ENCODE measurements around the gene KDM4B. TPM values are rescaled to one million over a fixed set of nuclear protein-coding genes. Genes with fewer than 3 reads are reported as not detected.

The KDM4B gene
- total RNA-seq, 2 donors from 2014 or later, result 27.8 to 38.5 TPM

DNA sequence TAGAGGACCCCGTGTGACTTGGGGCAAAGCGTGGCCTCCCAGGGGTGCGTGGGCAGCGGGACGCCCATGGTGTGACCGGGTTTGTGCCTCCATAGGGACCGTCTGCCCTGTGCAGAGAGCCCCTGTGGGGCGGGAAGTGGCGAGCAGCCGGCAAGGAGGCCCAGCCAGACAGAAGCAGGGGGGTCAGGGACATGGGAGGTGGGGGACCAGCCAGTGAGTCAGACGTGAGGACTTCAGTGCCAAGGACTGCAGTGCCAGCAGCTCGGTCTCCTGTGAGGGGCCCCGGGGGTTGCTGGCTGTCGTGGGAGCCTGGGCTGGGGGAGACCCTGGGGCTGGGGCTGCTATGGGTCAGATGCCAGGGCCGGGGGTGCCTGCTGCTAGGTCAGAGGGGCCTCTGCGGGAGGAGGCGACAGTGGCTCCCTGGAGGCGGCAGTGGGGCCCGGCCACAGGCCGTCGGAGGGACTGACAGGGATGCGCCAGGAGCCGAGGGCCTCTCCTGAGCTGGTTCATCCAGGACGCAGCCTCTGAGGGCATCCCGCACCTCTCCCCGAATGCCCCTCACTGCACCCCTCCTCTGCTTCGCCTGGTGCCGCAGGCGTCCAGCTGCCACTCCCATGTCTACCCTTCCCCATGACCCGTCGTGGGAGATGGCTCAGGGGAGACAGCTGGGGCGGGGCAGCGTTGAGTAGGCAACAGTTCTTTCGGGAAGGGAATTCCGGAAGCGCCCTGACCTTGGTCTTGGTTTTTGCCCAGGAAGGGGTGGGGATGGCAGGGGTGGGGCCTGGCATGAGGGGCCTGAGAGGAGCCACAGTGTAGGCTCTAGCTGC is 80.0 kb downstream of the KDM4B start:
- H3K9me3 Mint-ChIP-seq, result no peaks in the 10 kb centered on the region
- no peak overlapping the region for H3K4me3 ChIP-seq (ENCODE audit: low read length)
- peak overlapping the region; percentile 55 for H3K27ac Mint-ChIP-seq

DNA sequence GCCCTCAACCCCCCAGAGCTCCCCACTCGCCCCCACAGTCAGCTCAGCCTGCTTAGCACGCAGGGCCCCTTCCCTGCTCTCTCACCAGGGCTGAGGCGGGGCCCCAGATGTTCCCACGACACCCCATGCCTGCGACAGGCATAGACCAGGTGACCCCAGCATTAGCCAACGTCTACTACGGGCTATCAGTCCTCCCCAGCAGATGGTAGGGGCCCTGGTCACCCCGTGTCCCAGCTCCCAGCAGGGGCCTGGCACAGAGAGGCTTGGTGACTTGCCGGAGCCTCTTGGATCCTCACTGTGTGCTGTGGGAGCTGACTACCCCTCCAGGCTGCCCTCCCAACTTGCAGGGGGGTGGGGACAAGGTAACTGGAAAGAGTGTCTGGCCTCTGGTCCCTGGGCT is 80.6 kb downstream of the KDM4B start:
- Mint-ChIP-seq H3K4me3 (no peak overlapping the region), H3K4me1 (peaks cover 19% of the 10 kb centered on the region), H3K9me3 (no peaks in the 10 kb centered on the region), H3K27ac (no peak overlapping the region), H3K27me3 (ENCODE audit: insufficient read depth) (no peaks in the 10 kb centered on the region), H3K36me3 (ENCODE audit: low read depth) (peaks cover 5% of the 10 kb centered on the region)
- peak overlapping the region; percentile 26 for H3K27ac ChIP-seq (ENCODE audit: low read depth, low read length)
- no peaks in the 10 kb centered on the region for H3K9me3 ChIP-seq (ENCODE audit: control insufficient read depth, low read length)
- 89 to 93% methylated on average over 6 to 9 of the region's 9 CpGs for WGBS, 2 experiments (ENCODE audit: insufficient coverage in 1 of 2, insufficient read length in 1 of 2)
- no peak overlapping the region for H3K4me3 ChIP-seq (ENCODE audit: low read length)
- peaks cover 9% of the 10 kb centered on the region for H3K4me1 ChIP-seq (ENCODE audit: control insufficient read depth, insufficient read depth, low read length)
- H3K36me3 ChIP-seq (ENCODE audit: control insufficient read depth, insufficient read depth, low read length), result peaks cover 8% of the 10 kb centered on the region
- no peak for DNase-seq
- H3K9ac ChIP-seq (ENCODE audit: extremely low read depth, low read length, poor library complexity, severe bottlenecking), result no peak overlapping the region
- TF ChIP-seq, protein P1, sequence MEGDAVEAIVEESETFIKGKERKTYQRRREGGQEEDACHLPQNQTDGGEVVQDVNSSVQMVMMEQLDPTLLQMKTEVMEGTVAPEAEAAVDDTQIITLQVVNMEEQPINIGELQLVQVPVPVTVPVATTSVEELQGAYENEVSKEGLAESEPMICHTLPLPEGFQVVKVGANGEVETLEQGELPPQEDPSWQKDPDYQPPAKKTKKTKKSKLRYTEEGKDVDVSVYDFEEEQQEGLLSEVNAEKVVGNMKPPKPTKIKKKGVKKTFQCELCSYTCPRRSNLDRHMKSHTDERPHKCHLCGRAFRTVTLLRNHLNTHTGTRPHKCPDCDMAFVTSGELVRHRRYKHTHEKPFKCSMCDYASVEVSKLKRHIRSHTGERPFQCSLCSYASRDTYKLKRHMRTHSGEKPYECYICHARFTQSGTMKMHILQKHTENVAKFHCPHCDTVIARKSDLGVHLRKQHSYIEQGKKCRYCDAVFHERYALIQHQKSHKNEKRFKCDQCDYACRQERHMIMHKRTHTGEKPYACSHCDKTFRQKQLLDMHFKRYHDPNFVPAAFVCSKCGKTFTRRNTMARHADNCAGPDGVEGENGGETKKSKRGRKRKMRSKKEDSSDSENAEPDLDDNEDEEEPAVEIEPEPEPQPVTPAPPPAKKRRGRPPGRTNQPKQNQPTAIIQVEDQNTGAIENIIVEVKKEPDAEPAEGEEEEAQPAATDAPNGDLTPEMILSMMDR (conservative IDR thresholded peaks at IDR 0.05), result no peak
- H3K27me3 ChIP-seq (ENCODE audit: control insufficient read depth, insufficient read depth, low read length, poor library complexity, severe bottlenecking), result no peaks in the 10 kb centered on the region

More for the DNA sequence above, 80.0 kb downstream of the KDM4B start:
- TF ChIP-seq, protein P1 (conservative IDR thresholded peaks at IDR 0.05), result no peak
- H3K9me3 ChIP-seq (ENCODE audit: control insufficient read depth, low read length), result no peaks in the 10 kb centered on the region
- H3K36me3 ChIP-seq (ENCODE audit: control insufficient read depth, insufficient read depth, low read length), result peaks cover 4% of the 10 kb centered on the region
- Mint-ChIP-seq H3K4me1 (peaks cover 19% of the 10 kb centered on the region), H3K27me3 (ENCODE audit: insufficient read depth) (no peaks in the 10 kb centered on the region), H3K4me3 (no peak overlapping the region), H3K36me3 (ENCODE audit: low read depth) (peaks cover 7% of the 10 kb centered on the region)
- no peaks in the 10 kb centered on the region for H3K27me3 ChIP-seq (ENCODE audit: control insufficient read depth, insufficient read depth, low read length, poor library complexity, severe bottlenecking)
- no peak for DNase-seq
- H3K4me1 ChIP-seq (ENCODE audit: control insufficient read depth, insufficient read depth, low read length), result peaks cover 9% of the 10 kb centered on the region
- no peak overlapping the region for H3K9ac ChIP-seq (ENCODE audit: extremely low read depth, low read length, poor library complexity, severe bottlenecking)
- peak overlapping the region; percentile 3 for H3K27ac ChIP-seq (ENCODE audit: low read depth, low read length)
- WGBS, 2 experiments (ENCODE audit: insufficient coverage in 1 of 2, insufficient read length in 1 of 2), result 82 to 88% methylated on average over 16 to 36 of the region's 36 CpGs

DNA sequence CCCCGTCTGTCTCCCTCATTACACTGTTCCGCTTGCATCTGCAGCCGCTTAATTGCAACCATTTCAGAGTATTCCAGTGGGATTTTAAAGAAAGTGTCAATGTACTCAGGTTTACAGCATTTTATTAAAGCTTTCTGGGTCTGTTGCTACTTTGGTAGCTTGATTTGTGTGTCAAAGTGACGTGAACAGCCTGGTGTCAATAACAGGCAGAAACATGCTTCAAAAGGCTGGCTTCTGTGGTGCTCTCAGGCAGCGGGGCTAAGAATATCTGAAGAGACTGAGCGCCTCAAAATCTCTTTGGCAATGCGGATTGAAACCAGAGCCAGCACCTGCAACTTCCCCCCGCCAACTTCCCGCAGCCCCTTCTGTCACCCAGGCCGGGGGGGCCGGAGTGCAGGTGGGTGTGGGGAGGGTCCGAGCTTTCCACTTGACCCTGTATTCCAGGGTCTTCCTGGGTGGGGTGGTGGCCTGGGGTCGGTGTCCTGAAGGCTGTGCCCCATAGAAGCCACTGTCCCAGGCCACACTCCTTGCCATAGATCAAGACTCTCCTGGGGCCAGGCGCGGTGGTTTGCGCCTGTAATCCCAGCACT is 81.2 kb downstream of the KDM4B start:
- H3K36me3 ChIP-seq (ENCODE audit: control insufficient read depth, insufficient read depth, low read length), result peaks cover 12% of the 10 kb centered on the region
- no peak overlapping the region for H3K4me3 ChIP-seq (ENCODE audit: low read length)
- H3K4me3 Mint-ChIP-seq, result no peak overlapping the region
- TF ChIP-seq, protein P1 (conservative IDR thresholded peaks at IDR 0.05), result no peak
- 90 to 96% methylated on average over 9 to 16 of the region's 16 CpGs for WGBS, 2 experiments (ENCODE audit: insufficient coverage in 1 of 2, insufficient read length in 1 of 2)
- H3K9me3 Mint-ChIP-seq, result no peaks in the 10 kb centered on the region
- peak overlapping the region; percentile 26 for H3K27ac ChIP-seq (ENCODE audit: low read depth, low read length)
- no peaks in the 10 kb centered on the region for H3K9me3 ChIP-seq (ENCODE audit: control insufficient read depth, low read length)
- H3K27ac Mint-ChIP-seq, result peak overlapping the region; percentile 67
- no peak for DNase-seq
- no peaks in the 10 kb centered on the region for H3K27me3 ChIP-seq (ENCODE audit: control insufficient read depth, insufficient read depth, low read length, poor library complexity, severe bottlenecking)
- H3K4me1 Mint-ChIP-seq, result peaks cover 19% of the 10 kb centered on the region
- peaks cover 9% of the 10 kb centered on the region for H3K4me1 ChIP-seq (ENCODE audit: control insufficient read depth, insufficient read depth, low read length)
- H3K27me3 Mint-ChIP-seq (ENCODE audit: insufficient read depth), result no peaks in the 10 kb centered on the region
- peaks cover 1% of the 10 kb centered on the region for H3K36me3 Mint-ChIP-seq (ENCODE audit: low read depth)
- no peak overlapping the region for H3K9ac ChIP-seq (ENCODE audit: extremely low read depth, low read length, poor library complexity, severe bottlenecking)
